HG03558 (cell line): ENCODE results near the gene VTI1A.
"Not testable (repeated sequence)": the region's sequence is repeated elsewhere in the genome, so short reads cannot be mapped to it uniquely, and the experiment has no call there.

ENCODE experiments used
- ATAC-seq: cut with Tn5 transposase; IDR thresholded peaks from one replicate; pipeline ENCODE4 v1.9.1; 2021; ENCODE audit warnings: moderate number of reproducible peaks; ENCODE audit not compliant: unreplicated experiment; ENCODE audit errors: extremely low read depth

The VTI1A gene

DNA sequence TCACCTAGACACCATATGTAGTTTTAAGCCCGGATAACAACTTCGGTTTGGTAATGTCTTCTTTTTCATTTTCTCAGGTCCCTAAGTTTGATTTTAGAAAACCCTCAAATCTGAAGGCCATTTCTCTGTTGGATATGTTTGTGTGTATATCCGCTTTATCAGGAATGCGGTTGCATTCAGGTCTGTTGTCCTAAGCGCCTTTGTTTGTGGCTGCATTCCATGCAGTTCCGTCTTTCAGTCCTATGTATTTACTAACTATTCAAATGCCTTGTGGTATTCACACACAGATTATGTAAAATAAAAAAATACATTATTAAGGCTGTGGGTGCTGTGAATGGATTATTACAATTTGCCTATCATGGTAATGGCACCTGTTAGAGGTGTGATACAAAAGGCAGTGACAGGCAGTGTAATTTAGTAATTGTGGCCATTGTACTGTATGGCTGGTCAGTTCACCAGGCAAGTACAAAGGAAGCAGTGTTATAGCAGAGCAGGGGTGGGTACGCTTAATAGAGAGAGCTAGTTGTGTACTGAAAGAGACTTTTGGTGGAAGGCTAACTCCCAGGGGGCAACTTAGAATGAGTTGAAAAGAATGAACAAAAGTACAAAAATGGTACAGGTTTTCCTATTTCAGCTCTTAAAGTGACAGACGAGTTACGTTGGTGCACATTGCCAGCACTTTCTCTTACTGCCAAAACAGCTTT lies 136.4 kb downstream of the VTI1A start:
- ATAC-seq, result no peak

DNA sequence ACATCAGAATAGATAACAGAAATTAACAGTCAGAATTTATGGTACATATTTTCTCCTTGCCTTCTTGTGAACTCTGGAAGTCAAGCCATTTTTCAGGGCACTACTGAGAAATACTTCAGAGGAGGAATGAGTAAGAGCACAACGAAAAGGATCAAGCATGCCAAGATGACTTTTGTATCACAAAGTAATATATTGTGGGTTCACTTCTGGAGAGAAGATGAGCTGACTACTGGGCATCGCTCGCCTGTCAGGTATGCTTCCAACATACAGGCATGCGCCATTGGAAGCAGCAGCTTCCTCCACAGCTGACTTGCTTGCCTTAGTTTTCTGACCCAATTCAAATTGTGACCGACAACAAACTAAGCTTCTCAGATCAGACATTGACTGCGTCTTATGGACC lies 137.3 kb downstream of the VTI1A start:
- no peak for ATAC-seq

DNA sequence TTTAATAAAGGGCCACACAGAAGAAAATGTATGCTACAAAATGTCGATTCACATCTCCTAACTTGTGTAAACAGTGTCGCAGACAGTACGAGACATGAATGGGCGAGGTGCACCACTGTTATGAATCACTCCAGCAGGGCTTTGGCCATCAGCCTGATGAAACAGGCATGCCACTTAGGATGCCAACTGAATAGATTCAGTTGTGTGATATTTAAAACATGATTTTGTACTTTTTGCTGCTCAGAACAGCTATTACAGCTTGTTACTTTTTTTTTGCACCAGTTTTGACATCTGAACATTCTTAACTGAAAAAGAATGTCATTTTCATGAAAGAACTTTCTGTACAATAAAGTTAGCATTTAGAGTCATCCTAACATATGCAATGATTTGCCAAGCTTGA lies 138.1 kb downstream of the VTI1A start:
- ATAC-seq, result no peak

DNA sequence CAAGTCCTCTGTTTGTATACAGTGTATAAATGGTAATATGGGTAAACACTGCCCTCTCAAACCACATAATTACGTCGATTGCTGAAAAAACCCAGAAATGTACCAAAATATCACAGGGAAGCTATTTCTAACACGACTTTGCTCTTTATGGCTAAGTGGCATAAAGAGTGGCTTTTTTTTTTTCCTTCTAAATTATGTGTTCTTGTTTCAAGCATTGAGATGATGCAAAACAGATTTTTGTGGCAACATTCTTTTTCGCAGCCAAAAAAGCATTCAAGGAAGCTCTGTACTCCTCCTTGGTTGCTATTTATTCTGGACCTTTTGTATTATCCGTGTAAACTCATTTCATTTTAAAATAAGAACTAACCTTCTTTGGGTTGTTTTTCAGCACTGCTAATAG lies 138.9 kb downstream of the VTI1A start:
- no peak for ATAC-seq

DNA sequence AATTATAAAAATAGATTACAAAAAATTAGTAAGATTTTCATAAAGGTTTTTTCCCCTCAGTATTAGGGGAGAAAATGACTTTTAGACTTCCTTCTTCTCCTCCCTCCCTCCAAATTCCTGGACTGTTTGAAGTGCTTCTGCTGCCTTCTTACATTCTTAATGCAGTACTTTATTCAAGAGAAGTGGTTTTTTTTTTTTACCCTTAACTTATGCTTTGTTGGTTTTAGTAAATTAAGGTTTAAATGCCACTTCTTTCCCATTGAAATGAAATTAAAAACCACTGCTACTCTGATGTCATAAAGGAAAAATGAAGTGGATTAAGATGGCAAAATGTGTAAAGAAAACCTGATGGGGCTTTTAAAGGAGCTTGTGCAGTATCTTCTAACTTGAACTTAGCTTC lies 140.7 kb downstream of the VTI1A start:
- ATAC-seq, result no peak

DNA sequence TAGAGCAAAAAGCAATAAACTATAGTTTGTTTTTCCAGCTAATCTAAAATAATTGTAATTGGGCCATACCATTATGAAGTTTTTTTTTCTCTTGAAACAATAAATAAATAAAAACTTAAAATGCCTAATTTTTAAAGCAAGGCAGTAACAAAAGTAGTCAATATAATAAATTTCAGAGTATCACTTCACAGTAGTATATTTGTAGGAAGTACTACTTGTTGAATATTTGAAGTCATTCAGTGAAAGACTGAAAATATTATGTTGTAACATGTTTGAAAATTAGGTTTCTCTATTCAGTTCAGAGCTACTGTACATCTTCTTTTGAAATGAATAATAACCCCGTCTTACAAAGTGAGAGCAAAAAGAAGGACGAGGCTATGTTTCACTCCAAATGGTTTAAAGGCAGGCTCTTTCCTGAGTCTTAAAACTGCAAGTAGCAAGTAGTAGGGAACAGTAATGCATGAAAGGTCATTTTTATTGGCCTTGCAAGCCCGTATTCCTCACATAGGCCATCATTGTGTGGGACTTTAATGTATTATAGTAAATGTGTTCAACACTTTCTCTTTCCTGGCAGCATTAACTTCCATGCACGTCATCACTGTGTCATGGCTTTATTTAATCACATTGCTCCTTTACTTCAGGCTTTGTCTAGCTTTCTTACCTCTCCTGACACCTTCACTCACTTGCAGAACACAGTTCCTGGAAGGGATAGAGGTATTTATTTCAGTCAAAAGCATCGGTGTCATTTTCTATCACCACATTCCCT lies 141.4 kb downstream of the VTI1A start:
- no peak for ATAC-seq

DNA sequence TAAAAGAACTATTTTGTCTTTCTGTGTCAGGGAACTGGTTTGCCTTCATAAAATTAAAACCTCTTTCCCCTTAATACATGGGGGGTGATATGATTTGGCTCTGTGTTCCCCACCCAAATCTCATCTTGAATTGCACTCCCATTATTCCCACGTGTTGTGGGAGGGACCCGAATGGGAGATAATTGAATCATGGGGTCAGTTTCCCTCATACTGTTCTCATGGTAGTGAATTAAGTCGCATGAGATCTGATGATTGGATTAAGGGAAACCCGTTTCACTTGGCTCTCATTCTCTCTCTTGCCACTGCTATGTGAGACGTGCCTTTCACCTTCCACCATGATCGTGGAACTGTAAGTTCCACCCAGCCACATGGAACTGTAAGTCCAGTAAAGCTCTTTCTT lies 142.1 kb downstream of the VTI1A start:
- no peak for ATAC-seq

DNA sequence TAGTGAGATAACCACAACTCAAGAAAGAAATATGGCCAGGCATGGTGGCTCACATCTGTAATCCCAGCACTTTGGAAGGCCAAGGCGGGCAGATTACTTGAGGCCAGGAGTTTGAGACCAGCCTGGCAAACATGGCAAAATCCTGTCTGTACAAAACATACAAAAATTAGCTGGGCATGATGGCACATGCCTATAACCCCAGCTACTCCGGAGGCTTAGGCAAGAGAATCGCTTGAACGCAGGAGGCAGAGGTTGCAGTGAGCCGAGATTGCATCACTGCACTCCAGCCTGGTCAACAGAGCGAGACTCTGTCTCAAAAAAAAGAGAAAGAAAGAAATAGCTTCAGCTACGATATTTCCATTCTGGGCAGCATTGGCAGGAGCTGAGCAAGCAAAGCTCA lies 143.8 kb downstream of the VTI1A start:
- not testable (repeated sequence) for ATAC-seq

DNA sequence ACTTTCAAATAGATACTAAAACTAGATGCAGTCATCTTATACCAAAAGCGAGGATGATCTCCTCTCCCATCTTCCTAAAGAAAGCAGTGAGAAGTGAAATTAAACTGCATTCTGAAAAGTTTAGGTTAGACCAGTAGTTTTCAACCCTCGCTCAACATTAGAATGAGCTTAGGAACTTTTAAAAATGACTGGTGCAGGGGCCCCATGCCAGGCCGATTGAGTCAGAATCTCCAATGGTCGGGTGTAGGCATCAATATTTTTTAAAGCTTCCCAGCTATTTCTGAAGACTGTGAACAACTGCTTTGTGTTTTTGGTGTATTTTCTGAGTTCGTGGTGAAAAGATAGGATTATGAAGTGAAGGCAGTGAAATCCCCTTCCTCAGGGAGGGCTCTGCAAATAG lies 146.0 kb downstream of the VTI1A start:
- ATAC-seq, result no peak

DNA sequence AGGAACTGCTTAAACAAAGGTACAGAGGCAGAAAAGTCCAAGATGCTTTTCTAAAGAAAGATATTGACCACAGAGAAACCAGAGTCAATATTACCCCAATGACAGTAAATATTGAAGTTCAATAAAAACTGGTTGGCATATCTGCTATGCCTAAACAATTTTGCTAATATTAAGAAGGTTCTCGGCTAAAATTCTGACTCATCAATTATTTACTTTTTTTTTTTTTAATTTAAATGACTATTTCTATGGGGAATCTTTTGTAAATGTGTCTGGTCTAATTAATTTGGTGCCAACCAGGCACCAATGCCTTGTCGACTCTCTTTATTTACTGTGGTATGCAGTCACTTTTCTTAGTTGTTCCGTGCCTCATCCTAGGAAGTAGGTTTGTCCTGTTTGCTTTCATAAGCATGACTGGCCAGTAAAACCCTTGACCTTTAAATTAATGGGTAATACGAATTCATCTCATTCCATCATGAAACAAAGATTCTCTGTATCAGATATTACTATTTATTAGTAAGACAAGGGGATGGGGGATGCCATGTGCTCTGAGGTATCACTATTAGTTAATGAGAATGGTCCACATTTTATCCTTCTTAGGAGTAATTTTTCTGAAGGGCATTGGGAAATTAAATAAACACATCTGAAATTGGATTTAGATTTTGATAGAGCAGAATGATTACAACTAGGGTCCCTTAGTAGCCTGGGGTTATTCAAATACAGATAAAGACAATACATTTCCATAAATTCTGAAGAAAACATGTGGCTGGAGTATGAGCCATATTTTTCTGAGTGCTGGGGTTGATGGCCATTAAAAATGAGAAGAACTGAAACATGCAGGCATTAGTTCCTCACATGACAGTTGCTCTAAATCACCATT lies 154.4 kb downstream of the VTI1A start:
- ATAC-seq, result no peak

DNA sequence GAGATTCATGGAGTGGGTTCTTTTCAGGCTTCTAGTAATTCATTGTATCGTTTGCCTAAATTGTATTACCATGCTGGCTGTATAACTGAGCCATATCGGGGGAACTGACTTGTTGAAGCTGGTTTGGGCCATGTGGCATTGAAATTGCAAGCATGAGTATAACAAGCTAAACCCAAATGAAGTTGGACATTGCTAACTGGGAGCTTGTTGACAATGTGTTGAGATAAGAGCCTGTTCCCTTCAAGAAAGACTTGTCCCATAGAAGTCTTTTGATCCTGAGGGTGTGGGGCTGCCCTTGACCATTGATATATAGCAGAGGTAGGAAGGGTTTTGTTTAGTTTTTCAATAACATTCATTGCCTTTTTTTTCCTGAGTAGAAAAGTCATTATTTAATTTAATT lies 156.0 kb downstream of the VTI1A start:
- no peak for ATAC-seq

DNA sequence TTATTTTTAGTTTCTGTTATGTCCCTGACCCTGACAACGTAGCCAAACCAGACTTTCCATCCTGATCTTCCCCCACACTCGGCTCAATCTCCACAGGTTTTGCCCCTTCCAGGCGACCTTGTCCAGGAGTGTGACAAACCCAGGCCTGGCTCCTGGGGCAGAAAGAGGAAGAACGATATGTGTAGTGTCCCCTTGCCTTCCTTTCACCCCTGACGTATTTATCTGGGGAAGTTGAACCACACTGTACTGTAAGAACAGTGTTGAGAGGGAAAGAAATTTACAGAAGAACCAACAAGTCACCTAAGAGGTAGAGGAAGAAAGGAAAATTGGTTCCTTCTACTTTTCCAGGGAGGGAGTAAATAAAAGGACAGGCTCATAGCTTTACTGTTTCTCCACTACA lies 158.0 kb downstream of the VTI1A start:
- ATAC-seq, result no peak

DNA sequence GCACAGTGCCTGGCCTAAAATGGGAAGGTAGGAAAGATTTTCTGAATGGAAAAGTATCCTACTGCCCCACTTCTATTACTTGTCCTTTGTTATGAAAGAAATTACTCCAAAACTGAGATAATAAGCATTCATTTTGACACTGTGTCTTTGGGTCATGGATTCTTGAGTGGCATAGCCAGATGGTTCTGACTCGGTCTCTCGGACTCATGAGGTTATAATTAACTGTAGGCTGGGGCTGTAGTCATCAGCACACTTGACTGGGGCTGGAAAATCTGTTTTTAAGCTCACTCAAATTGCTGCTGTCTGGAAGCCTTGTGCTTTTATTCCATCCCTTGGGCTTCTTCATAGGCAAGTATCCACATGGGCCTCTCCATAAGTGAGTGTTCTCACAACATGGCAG lies 160.5 kb downstream of the VTI1A start:
- no peak for ATAC-seq

DNA sequence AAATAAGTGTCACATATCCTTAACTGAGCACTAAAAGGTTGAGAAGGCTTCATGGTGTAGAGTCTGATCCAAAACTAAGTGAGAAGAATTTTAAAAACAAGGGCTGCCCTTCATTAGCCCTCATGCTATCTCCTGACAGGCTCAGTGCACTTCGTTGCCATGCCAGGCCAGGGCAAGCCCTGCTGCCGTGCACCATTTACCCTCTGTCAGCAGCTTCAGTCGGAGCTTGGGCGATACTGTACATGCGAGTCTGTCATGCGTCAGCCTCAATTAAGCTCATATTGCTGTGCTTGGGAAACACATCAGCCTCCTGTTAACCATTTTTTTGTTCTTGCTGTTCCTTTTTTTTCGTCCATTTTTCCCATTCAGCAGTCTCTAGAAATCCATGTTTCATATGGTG lies 166.6 kb downstream of the VTI1A start:
- no peak for ATAC-seq

DNA sequence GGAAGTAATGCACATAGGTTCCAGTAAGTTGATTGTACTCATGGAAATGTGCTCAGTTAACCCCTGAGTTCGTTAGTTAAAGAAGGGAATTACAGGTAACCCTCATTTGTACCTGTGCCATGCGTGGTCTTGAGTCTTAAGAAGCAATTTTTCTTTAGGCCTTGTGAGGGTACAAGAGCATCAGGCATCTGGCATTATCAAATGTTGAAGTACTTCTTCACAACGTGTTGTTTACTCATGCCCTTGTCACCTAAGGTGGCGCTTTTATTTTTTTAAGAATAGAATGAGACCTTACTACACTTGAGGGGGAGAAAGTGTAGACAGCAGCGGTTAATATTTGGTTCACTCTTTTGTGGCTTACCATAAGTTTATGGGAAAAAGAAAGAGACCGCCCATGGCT lies 167.1 kb downstream of the VTI1A start:
- ATAC-seq, result no peak

DNA sequence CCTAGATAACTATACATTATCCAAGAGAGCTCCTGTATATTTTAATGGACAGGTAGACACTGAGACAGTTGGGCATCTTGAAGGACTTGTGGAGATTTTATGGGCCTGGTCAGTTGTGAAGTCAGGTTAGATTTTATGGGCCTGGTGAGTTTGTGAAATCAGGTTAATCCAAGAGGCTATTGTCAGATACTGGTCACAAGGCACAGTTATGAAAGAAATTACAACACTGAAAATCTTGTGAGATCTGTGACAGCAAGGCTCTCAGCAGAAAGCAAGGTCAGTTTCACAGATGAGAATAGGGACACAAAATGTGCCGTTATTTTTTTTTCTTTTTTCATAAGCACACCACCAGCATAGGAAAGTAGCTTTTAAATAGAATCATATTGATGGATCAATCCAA lies 167.6 kb downstream of the VTI1A start:
- ATAC-seq, result no peak

DNA sequence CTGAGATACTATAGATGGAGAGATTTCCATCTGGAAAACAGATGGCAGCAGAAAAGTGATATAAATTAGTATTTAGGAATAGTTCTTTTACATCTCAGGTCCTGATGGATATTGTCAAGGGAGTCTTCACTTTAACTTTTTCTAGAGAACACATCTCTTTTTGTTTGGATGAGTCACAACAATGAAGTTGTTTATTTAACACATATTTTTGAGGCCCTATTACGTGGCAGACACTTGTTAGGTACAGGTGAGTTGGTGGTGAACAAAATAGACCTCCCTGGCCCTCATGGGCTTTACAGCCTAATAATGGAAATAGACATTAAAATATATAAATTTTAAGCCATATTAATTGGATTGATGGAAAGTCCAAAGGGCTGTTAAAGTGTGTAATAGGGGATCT lies 168.3 kb downstream of the VTI1A start:
- no peak for ATAC-seq

DNA sequence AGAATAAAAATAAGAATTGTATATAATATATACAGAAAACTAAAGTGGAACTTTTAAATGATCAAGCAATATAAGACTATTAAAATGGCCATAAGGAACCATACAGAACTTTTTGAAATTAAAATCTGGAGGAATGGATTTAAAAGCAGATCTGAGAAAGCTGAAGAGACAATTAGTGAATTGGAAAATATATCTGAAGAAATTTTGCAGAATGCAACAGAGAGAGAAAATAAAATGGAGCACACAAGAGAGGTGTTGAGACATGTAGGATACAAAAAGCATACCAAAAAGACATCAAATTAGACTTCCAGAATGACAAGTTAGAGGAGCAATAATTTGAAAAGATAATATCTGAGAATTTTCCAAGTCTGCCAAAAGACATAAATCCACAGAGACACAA lies 169.6 kb downstream of the VTI1A start:
- ATAC-seq, result no peak

DNA sequence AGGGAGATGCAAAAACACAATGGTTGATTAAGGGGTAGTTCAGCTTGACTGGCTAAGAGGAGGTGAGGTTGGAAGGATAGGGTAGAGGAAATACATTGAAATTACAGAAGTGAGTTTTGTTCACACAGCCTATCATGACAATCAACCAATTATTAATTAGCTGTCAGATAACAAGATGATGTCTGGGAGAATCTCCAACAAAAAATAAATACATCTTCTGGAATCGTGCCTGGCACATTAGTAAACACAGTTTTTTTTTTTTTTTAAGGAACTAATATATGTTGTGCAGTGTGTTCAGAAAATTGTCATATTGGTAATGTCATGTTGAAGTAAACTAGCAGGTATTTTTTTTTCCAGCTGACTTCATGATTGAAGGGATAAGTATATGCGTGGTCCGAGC lies 171.8 kb downstream of the VTI1A start:
- no peak for ATAC-seq

DNA sequence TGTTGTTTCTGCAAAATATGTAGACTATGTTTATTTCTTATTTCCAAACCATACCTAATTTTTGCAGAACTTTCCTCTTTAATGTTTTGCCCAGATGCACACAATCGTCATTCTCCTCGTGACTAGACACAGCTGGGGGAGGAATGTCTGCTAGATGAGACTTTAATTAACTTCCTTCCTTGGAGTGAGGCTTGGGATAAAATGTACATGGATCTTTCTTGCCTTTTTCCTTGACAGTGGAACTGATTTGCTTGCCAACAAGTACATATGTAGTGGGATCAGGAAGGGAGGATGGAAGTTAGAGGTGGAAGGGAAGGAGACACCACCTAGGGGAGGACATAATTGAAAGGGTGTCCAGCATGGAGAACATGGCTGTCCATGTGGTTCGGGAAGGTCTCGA lies 172.5 kb downstream of the VTI1A start:
- ATAC-seq, result no peak

DNA sequence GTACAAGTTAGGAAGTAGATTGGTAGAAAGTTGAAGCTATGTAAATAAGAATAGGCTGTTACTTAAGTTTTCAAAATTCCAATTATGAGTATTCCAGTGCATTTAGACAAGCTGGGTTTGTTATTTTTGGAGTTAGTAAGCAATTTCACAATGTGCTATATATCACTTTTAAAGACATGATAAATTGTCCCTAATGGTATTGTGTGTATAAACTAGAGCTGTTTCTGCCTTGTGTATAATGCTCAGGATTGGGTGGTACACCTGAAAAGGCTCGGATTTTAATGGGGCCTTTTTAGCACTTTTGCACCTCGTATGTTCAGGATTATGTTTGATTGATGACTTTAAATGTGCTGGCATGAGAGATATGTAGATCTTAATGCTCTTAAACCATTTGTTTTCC lies 175.8 kb downstream of the VTI1A start:
- ATAC-seq, result no peak
